IMR-90 (cell line): ENCODE data around the gene LGALS9. TPM values are rescaled to one million over a fixed set of nuclear protein-coding genes. Genes with fewer than 3 reads are reported as not detected.

Experiments
- ATAC-seq: fragments of 200-7000 bp; cut with Tn5 transposase; 2 replicates; pipeline ENCODE4 v1.9.1; 2020; ENCODE audit warnings: low read depth, mild to moderate bottlenecking, moderate library complexity
- BruUV-seq: library from RNA; stranded (reverse); fragments of 400-500 nt; replicated peaks from 2 replicates; lab custom pipeline; 2021; lab: Mats Ljungman, UMichigan
- CTCF ChIA-PET: fragments of 300-600 bp; formaldehyde crosslinking; extraction: SDS; loops from one replicate; lab custom pipeline; 2021; ENCODE audit warnings: antibody characterized with exemption; lab: Yijun Ruan, JAX
- POLR2A ChIA-PET: fragments of 300-600 bp; sonication (Branson Sonifier 250); formaldehyde crosslinking; loops from one replicate; lab custom pipeline; 2022; ENCODE audit warnings: antibody characterized with exemption; ENCODE audit not compliant: unreplicated experiment; lab: Charles Lee
- DNase-seq: peaks from one replicate; pipeline ENCODE4 v3.0.0; 2013
- H2AFZ ChIP-seq: replicated peaks from 2 replicates; pipeline ENCODE3; 2013; ENCODE audit warnings: low read length, mild to moderate bottlenecking; ENCODE audit not compliant: poor library complexity
- H2AK5ac ChIP-seq: 2 replicates; pipeline ENCODE4 v1.6.1; 2013; ENCODE audit warnings: low read depth, low read length, inconsistent platforms
- H2AK9ac ChIP-seq: replicated peaks from 2 replicates; pipeline ENCODE3; 2013; ENCODE audit warnings: mild to moderate bottlenecking, low read depth, low read length, moderate library complexity; ENCODE audit not compliant: poor library complexity
- H2BK120ac ChIP-seq: 2 replicates; pipeline ENCODE4 v1.6.1; 2013; ENCODE audit warnings: low read depth, low read length, inconsistent platforms
- H2BK15ac ChIP-seq: 3 replicates; pipeline ENCODE4 v1.6.1; 2013; ENCODE audit warnings: low read depth, low read length, inconsistent platforms
- H2BK20ac ChIP-seq: 2 replicates; pipeline ENCODE4 v1.6.1; 2013; ENCODE audit warnings: low read depth, mild to moderate bottlenecking, inconsistent platforms, low read length, moderate library complexity
- H2BK5ac ChIP-seq: 2 replicates; pipeline ENCODE4 v1.6.1; 2013; ENCODE audit warnings: mild to moderate bottlenecking, low read depth, low read length, inconsistent platforms; ENCODE audit not compliant: poor library complexity, severe bottlenecking
- H3K14ac ChIP-seq: replicated peaks from 2 replicates; pipeline ENCODE4 v1.6.1; 2013; ENCODE audit warnings: low read depth, low read length, inconsistent platforms
- H3K18ac ChIP-seq: 2 replicates; pipeline ENCODE4 v1.6.1; 2013; ENCODE audit warnings: low read depth, low read length, control low read depth
- H3K23ac ChIP-seq: 2 replicates; pipeline ENCODE4 v1.6.1; 2013; ENCODE audit warnings: low read depth, low read length, inconsistent platforms
- H3K27ac ChIP-seq: 2 replicates; pipeline ENCODE4 v1.5.1; 2013; ENCODE audit warnings: mild to moderate bottlenecking, control low read depth, low read length; ENCODE audit not compliant: insufficient read depth
- H3K27me3 ChIP-seq: 2 replicates; pipeline ENCODE4 v1.6.1; 2013; ENCODE audit warnings: low read length; ENCODE audit not compliant: control insufficient read depth, insufficient read depth
- H3K36me3 ChIP-seq: 2 replicates; pipeline ENCODE4 v1.6.1; 2013; ENCODE audit warnings: low read length, mixed read lengths; ENCODE audit not compliant: control insufficient read depth, insufficient read depth
- H3K4ac ChIP-seq: 2 replicates; pipeline ENCODE4 v1.6.1; 2013; ENCODE audit warnings: low read depth, low read length, inconsistent platforms
- H3K4me1 ChIP-seq: 2 replicates; pipeline ENCODE4 v1.6.1; 2013; ENCODE audit warnings: low read length, mixed read lengths; ENCODE audit not compliant: control insufficient read depth, insufficient read depth
- H3K4me2 ChIP-seq: 2 replicates; pipeline ENCODE4 v1.6.1; 2013; ENCODE audit warnings: low read depth, mild to moderate bottlenecking, control low read depth, low read length, moderate library complexity
- H3K4me3 ChIP-seq: 2 replicates; pipeline ENCODE4 v1.5.1; 2013; ENCODE audit warnings: low read depth, mild to moderate bottlenecking, control low read depth, low read length, moderate library complexity; ENCODE audit not compliant: insufficient read depth
- H3K56ac ChIP-seq: 2 replicates; pipeline ENCODE4 v1.6.1; 2013; ENCODE audit warnings: low read length, inconsistent platforms; ENCODE audit not compliant: insufficient read depth; ENCODE audit errors: extremely low read depth
- H3K79me1 ChIP-seq, 2 experiments: 2 replicates each; pipeline ENCODE4 v1.6.1; 2013; ENCODE audit warnings: low read length in 2 of 2, inconsistent platforms in 1 of 2, low read depth in 1 of 2
- H3K9ac ChIP-seq: 2 replicates; pipeline ENCODE4 v1.6.1; 2013; ENCODE audit warnings: low read depth, low read length, control low read depth
- H3K9me1 ChIP-seq: 2 replicates; pipeline ENCODE4 v1.6.1; 2013; ENCODE audit warnings: low read length, inconsistent platforms; ENCODE audit not compliant: insufficient read depth
- H3K9me3 ChIP-seq: 2 replicates; pipeline ENCODE4 v1.6.1; 2013; ENCODE audit warnings: low read length; ENCODE audit not compliant: control insufficient read depth, insufficient read depth
- H4K20me1 ChIP-seq: 2 replicates; pipeline ENCODE4 v1.6.1; 2013; ENCODE audit warnings: low read length, inconsistent platforms; ENCODE audit not compliant: insufficient read depth
- H4K5ac ChIP-seq: 2 replicates; pipeline ENCODE4 v1.6.1; 2013; ENCODE audit warnings: mild to moderate bottlenecking, low read depth, low read length, control low read depth
- H4K8ac ChIP-seq, 2 experiments: 2 replicates each; pipeline ENCODE4 v1.6.1; 2013; ENCODE audit warnings: low read depth in 2 of 2, low read length in 2 of 2, control low read depth in 1 of 2, inconsistent platforms in 1 of 2
- H4K91ac ChIP-seq: 2 replicates; pipeline ENCODE4 v1.6.1; 2013; ENCODE audit warnings: low read depth, low read length, inconsistent platforms; ENCODE audit not compliant: insufficient read depth
- BHLHE40 ChIP-seq: fragments of 150-350 bp; IDR thresholded peaks from 2 replicates; pipeline ENCODE4 v1.6.1; 2016; ENCODE audit warnings: mild to moderate bottlenecking, low read depth, low read length
- CEBPB ChIP-seq: IDR thresholded peaks from 2 replicates; pipeline ENCODE4 v1.6.1; 2012; ENCODE audit warnings: low read depth, low read length, improper control_type of control experiment
- CHD1 ChIP-seq: IDR thresholded peaks from 2 replicates; pipeline ENCODE4 v1.6.1; 2012; ENCODE audit warnings: low read depth, low read length, improper control_type of control experiment
- FOS ChIP-seq: fragments of 150-350 bp; IDR thresholded peaks from 2 replicates; pipeline ENCODE4 v1.6.1; 2016; ENCODE audit warnings: low read depth, low read length
- MAFK ChIP-seq: IDR thresholded peaks from 2 replicates; pipeline ENCODE4 v1.6.1; 2012; ENCODE audit warnings: low read depth, low read length, improper control_type of control experiment
- MAZ ChIP-seq: IDR thresholded peaks from 2 replicates; pipeline ENCODE4 v1.6.1; 2012; ENCODE audit warnings: low read depth, mild to moderate bottlenecking, low read length, improper control_type of control experiment, moderate library complexity, borderline replicate concordance
- MXI1 ChIP-seq: IDR thresholded peaks from 2 replicates; pipeline ENCODE4 v1.6.1; 2012; ENCODE audit warnings: low read depth, mild to moderate bottlenecking, low read length, moderate library complexity, borderline replicate concordance
- NFE2L2 ChIP-seq: fragments of 150-350 bp; IDR thresholded peaks from 2 replicates; pipeline ENCODE4 v1.6.1; 2016; ENCODE audit warnings: low read depth, mild to moderate bottlenecking, low read length
- POLR2A ChIP-seq: IDR thresholded peaks from 2 replicates; pipeline ENCODE4 v1.6.1; 2012; ENCODE audit warnings: mild to moderate bottlenecking, low read depth, low read length
- RAD21 ChIP-seq: IDR thresholded peaks from 2 replicates; pipeline ENCODE4 v1.6.1; 2012; ENCODE audit warnings: low read length, improper control_type of control experiment
- RCOR1 ChIP-seq: IDR thresholded peaks from 2 replicates; pipeline ENCODE4 v1.6.1; 2012; ENCODE audit warnings: mild to moderate bottlenecking, low read length, improper control_type of control experiment; ENCODE audit not compliant: insufficient replicate concordance
- RFX5 ChIP-seq: IDR thresholded peaks from 2 replicates; pipeline ENCODE4 v1.8.0; 2012; ENCODE audit warnings: low read depth, mild to moderate bottlenecking, low read length, moderate library complexity
- SMC3 ChIP-seq: fragments of 150-350 bp; IDR thresholded peaks from 2 replicates; pipeline ENCODE4 v1.6.1; 2016; ENCODE audit warnings: low read depth, mild to moderate bottlenecking, antibody characterized with exemption, low read length, moderate library complexity
- WGBS, 2 experiments: methylation state at CpG; one replicate each; pipeline versions ENCODE4 v1.1.5 to v1.1.7; 2013; ENCODE audit warnings: missing lambda C conversion rate in 2 of 2; ENCODE audit not compliant: insufficient read length in 1 of 2; ENCODE audit errors: extremely low coverage in 2 of 2; 5-methylcytosine and 5-hydroxymethylcytosine counted together
- dilution Hi-C: fragments of 300-500 bp; cut with HindIII; formaldehyde crosslinking; loops from one replicate; pipeline ENCODE4 v1.14.3; 2018; ENCODE audit warnings: low sequenced_read_pairs; ENCODE audit not compliant: unreplicated experiment
- in situ Hi-C: fragments of 300-500 bp; cut with MboI; formaldehyde crosslinking; loops from 3 replicates; pipeline ENCODE4 v1.14.3; 2019; ENCODE audit warnings: low sequenced_read_pairs, inconsistent platforms, mixed read lengths
- intact Hi-C: fragments of 100-400 bp; cut with micrococcal nuclease; formaldehyde crosslinking; loops from 2 replicates; pipeline ENCODE4 v1.10.0; 2022
- polyA plus RNA-seq, 3 experiments: library from polyadenylated mRNA; depleted of rRNA; stranded (reverse); fragments of >200 nt; gene quantifications; 2 replicates each; pipeline ENCODE4 v1.2.3, GENCODE V29; 2012; ENCODE audit warnings: low replicate concordance in 1 of 3
- total RNA-seq: library from RNA; depleted of rRNA; stranded (reverse); fragments of >200 nt; gene quantifications from 2 replicates; pipeline ENCODE4 v1.2.3, GENCODE V29; 2012
- TF ChIP-seq, protein P1 (sequence below): fragments of 150-350 bp; IDR thresholded peaks from 2 replicates; pipeline ENCODE4 v1.6.1; 2016; ENCODE audit warnings: low read depth, mild to moderate bottlenecking, low read length, moderate library complexity, borderline replicate concordance
- TF ChIP-seq, protein P2 (sequence below): conservative IDR thresholded peaks from 2 replicates; pipeline ENCODE4 v1.5.1; 2012; ENCODE audit warnings: mild to moderate bottlenecking, low read depth, low read length, improper control_type of control experiment
- TF ChIP-seq, protein P3 (sequence below): fragments of 150-350 bp; IDR thresholded peaks from 2 replicates; pipeline ENCODE4 v1.6.1; 2017; ENCODE audit warnings: mild to moderate bottlenecking, antibody characterized with exemption, low read length, low read depth

LGALS9 gene
- total and polyA plus RNA-seq, 2 of the 4 experiments (the other 2 are of a cell fraction): 0.54 to 2.5 TPM

DNA sequence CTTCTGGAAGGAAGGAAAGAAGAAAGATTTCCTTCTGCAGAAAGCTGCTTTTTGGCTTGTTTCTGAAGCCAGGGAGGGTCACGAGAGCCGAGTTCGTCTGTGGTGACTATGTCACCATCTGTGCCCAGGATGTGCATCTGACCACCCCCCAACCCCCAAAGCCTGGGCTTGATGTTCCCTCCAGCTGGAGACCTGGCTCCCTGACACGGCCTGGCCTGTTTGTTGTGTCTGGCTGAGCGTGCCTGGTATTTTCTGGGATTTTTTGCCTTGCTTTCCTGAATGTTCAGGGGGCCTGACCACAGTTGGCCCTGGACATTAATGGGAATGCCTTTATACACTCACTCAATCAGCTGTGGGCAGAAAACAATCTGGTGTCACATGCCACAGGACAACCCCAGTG is 38.9 kb downstream of the LGALS9 start:
- dilution Hi-C loops: no loop called here
- Histone ChIP-seq H3K23ac (no peak overlapping the region), H4K91ac (no peak overlapping the region), H2AK9ac (no peak overlapping the region), H2AFZ (no peak overlapping the region), H3K79me1 (no peaks in the 10 kb centered on the region), H3K9me3 (no peaks in the 10 kb centered on the region), H3K18ac (no peak overlapping the region), H3K4me3 (no peak overlapping the region), H3K14ac (no peak overlapping the region), H3K9ac (no peak overlapping the region), H3K4me1 (no peaks in the 10 kb centered on the region), H3K4me2 (no peak overlapping the region), H3K9me1 (no peaks in the 10 kb centered on the region), H4K20me1 (no peaks in the 10 kb centered on the region), H2BK120ac (no peak overlapping the region), H2BK15ac (no peak overlapping the region), H2BK5ac (no peak overlapping the region), H3K27ac (no peak overlapping the region), H2BK20ac (no peak overlapping the region), H2AK5ac (no peak overlapping the region), H3K56ac (no peak overlapping the region), H3K36me3 (no peaks in the 10 kb centered on the region), H4K8ac (no peak overlapping the region), H4K5ac (no peak overlapping the region), H3K27me3 (peaks cover 8% of the 10 kb centered on the region), H3K4ac (no peak overlapping the region)
- ATAC-seq (no peak), DNase-seq (no peak)
- WGBS, 2 experiments: no CpG with 5 or more reads among the region's 5 CpGs
- CTCF ChIA-PET: no interaction called here
- intact Hi-C loops: no loop called here
- no TSS peak for BruUV-seq
- POLR2A ChIA-PET: no interaction called here
- TF ChIP-seq CHD1 (no peak), BHLHE40 (no peak), MXI1 (no peak), CEBPB (no peak), MAFK (no peak), SMC3 (no peak), POLR2A (no peak), MAZ (no peak), FOS (no peak), RAD21 (no peak), NFE2L2 (no peak), RFX5 (no peak), RCOR1 (no peak)
- TF ChIP-seq, protein P1, sequence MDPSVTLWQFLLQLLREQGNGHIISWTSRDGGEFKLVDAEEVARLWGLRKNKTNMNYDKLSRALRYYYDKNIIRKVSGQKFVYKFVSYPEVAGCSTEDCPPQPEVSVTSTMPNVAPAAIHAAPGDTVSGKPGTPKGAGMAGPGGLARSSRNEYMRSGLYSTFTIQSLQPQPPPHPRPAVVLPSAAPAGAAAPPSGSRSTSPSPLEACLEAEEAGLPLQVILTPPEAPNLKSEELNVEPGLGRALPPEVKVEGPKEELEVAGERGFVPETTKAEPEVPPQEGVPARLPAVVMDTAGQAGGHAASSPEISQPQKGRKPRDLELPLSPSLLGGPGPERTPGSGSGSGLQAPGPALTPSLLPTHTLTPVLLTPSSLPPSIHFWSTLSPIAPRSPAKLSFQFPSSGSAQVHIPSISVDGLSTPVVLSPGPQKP: no peak
- TF ChIP-seq, protein P2, sequence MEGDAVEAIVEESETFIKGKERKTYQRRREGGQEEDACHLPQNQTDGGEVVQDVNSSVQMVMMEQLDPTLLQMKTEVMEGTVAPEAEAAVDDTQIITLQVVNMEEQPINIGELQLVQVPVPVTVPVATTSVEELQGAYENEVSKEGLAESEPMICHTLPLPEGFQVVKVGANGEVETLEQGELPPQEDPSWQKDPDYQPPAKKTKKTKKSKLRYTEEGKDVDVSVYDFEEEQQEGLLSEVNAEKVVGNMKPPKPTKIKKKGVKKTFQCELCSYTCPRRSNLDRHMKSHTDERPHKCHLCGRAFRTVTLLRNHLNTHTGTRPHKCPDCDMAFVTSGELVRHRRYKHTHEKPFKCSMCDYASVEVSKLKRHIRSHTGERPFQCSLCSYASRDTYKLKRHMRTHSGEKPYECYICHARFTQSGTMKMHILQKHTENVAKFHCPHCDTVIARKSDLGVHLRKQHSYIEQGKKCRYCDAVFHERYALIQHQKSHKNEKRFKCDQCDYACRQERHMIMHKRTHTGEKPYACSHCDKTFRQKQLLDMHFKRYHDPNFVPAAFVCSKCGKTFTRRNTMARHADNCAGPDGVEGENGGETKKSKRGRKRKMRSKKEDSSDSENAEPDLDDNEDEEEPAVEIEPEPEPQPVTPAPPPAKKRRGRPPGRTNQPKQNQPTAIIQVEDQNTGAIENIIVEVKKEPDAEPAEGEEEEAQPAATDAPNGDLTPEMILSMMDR: no peak
- TF ChIP-seq, protein P3, sequence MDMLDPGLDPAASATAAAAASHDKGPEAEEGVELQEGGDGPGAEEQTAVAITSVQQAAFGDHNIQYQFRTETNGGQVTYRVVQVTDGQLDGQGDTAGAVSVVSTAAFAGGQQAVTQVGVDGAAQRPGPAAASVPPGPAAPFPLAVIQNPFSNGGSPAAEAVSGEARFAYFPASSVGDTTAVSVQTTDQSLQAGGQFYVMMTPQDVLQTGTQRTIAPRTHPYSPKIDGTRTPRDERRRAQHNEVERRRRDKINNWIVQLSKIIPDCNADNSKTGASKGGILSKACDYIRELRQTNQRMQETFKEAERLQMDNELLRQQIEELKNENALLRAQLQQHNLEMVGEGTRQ: no peak
- in situ Hi-C loops: no loop called here
